A549 treated with AZD9567 at 1 μM for 4 hours (cell line): Measurements from ENCODE around the gene IFI27. TPM values are rescaled to one million over a fixed set of nuclear protein-coding genes. Genes with fewer than 3 reads are reported as not detected.

ENCODE experiments used
- total RNA-seq: library from RNA; stranded (reverse); fragments of 200-300 nt; extraction: Qiagen RNA extraction; gene quantifications from 5 replicates; pipeline ENCODE4 v1.2.3, GENCODE V29; 2022; ENCODE audit not compliant: insufficient read depth

IFI27 gene
- total RNA-seq = 1.1 to 1.9 TPM (median 1.5 TPM) in 4 of 5 replicates, not detected in the other

GRCh38 chr14:94110552-94111181 lies at the start of gene IFI27:
TSS of gene IFI27 (plus strand) at chr14:94110736.

GRCh38 chr14:94080621-94081385 lies 29.7 kb upstream of the IFI27 start, which contains the start of the genes DDX24 and IFI27L1:
TSS of gene DDX24 (minus strand) at chr14:94081202. CDS start at chr14:94079742, 1,460 bp downstream.
TSS of gene IFI27L1 (plus strand) at chr14:94081310. CDS start at chr14:94096938, 15,628 bp downstream.

DNA sequence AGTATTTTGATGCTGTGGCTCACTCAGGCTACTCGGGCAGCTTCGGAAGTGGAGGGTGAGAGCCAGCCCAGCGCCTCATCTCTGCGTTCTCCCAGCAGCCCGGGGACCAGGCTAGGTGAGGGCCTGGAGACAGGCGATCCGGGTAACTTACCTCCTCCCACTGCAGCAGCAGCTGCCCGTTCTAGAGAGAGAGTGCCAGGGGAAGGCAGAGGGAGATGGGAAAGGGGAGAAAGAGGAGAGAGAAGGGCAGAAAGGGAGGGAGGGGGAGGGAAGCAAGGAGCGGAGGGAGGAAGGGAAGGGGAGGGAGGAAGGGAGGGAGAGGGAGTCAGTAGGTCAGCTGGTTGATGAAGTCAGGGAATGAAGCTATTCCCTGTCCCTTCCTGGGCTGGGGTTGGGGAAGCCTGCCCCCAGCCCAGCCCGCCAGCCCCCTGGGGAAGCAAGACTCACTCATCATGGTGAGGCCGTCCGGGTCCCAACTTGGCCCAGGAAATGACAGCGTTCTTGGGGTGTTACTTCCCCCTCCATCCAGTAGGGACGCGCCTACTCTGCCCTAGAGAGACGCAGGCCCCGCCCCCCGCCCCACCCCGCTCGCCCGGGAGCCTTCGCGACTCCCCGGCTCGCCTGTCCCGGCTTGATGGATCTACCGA lies 18.7 kb downstream of the IFI27 start, which contains the start of gene IFI27L2:
Gene IFI27L2, minus strand, starts transcription at position 494 of the 647 bp plus-strand sequence. Its CDS starts 40 bp downstream, at position 454.

Other genes with a start within 250 kb of the IFI27 start
- gene FAM181A, start 183.4 kb upstream of the IFI27 start, total RNA-seq = not detected in 5 replicates
- gene ASB2, start 134.2 kb upstream of the IFI27 start, total RNA-seq = 0.32 to 1.1 TPM (median 0.65 TPM) in 4 of 5 replicates, not detected in the other
- not detected in 5 replicates for gene CCDC197, start 113.4 kb upstream of the IFI27 start, total RNA-seq
- gene OTUB2, start 84.4 kb upstream of the IFI27 start, total RNA-seq = 2.0 to 3.6 TPM (median 2.4 TPM) in 5 replicates
- 181 to 193 TPM (median 185 TPM) in 5 replicates for gene DDX24, start 29.5 kb upstream of the IFI27 start, total RNA-seq
- 11.5 to 21.6 TPM (median 20.4 TPM) in 5 replicates for gene IFI27L1, start 29.4 kb upstream of the IFI27 start, total RNA-seq
- gene IFI27L2, start 18.9 kb downstream of the IFI27 start, total RNA-seq = 51.4 to 78.6 TPM (median 53.9 TPM) in 5 replicates
- 0.18 to 2.7 TPM (median 0.45 TPM) in 5 replicates for gene PPP4R4, start 63.6 kb downstream of the IFI27 start, total RNA-seq
- not detected in 5 replicates for gene SERPINA10, start 182.5 kb downstream of the IFI27 start, total RNA-seq
- gene SERPINA6, start 212.6 kb downstream of the IFI27 start, total RNA-seq = 1.1 to 1.6 TPM (median 1.5 TPM) in 5 replicates